Gastroesophageal sphincter (tissue), 4 donors: ENCODE results near the gene IL36A. TPM values are rescaled to one million over a fixed set of nuclear protein-coding genes. Genes with fewer than 3 reads are reported as not detected.

ENCODE experiments used
- ATAC-seq: fragments of 150-250 bp; one replicate; pipeline ENCODE4 v1.9.1; 2016; ENCODE audit warnings: mild to moderate bottlenecking, moderate library complexity
- H3K27ac ChIP-seq, 4 donors: fragments of 200-600 bp; sonication (generic) in 3 of 4; 1 replicate in 3 of 4; 2 replicates in 1 of 4; pipeline ENCODE4 v1.5.1; 2016 to 2019
- H3K27me3 ChIP-seq: fragments of 200-600 bp; sonication (generic); one replicate; pipeline ENCODE4 v1.5.1; 2019
- H3K36me3 ChIP-seq, 2 donors: fragments of 200-600 bp; sonication (generic); one replicate each; pipeline ENCODE4 v1.5.1; 2019; ENCODE audit warnings: control low read depth in 1 of 2
- H3K4me1 ChIP-seq, 3 donors: fragments of 200-600 bp; sonication (generic); 1 replicate in 2 of 3; 2 replicates in 1 of 3; pipeline ENCODE4 v1.5.1; 2016 to 2019; ENCODE audit warnings: control low read depth in 2 of 3
- H3K4me3 ChIP-seq, 2 donors: fragments of 200-600 bp; sonication (generic); one replicate each; pipeline ENCODE4 v1.5.1; 2019; ENCODE audit warnings: mild to moderate bottlenecking in 1 of 2, moderate library complexity in 1 of 2
- H3K9me3 ChIP-seq, 3 donors: fragments of 200-600 bp; sonication (generic); one replicate each; pipeline ENCODE4 v1.5.1; 2017 to 2019; ENCODE audit warnings: control low read depth in 2 of 3
- EP300 ChIP-seq: sonication (generic); formaldehyde crosslinking; IDR thresholded peaks from one replicate; pipeline ENCODE4 v1.6.1; 2017; ENCODE audit warnings: antibody characterized with exemption, mild to moderate bottlenecking
- POLR2A ChIP-seq, 2 donors: fragments of 450-650 bp; IDR thresholded peaks; one replicate each; pipeline ENCODE4 v1.6.1; 2017; ENCODE audit warnings: antibody characterized with exemption in 2 of 2, mild to moderate bottlenecking in 2 of 2, moderate library complexity in 1 of 2
- POLR2AphosphoS5 ChIP-seq: sonication (generic); formaldehyde crosslinking; IDR thresholded peaks from one replicate; pipeline ENCODE4 v1.6.1; 2017; ENCODE audit warnings: antibody characterized with exemption
- WGBS, 2 donors: methylation state at CpG; one replicate each; pipeline ENCODE4 v1.1.5; 2018; ENCODE audit warnings: low coverage in 1 of 2; 5-methylcytosine and 5-hydroxymethylcytosine counted together
- total RNA-seq, 4 donors: library from RNA; depleted of rRNA; stranded (reverse); fragments of >200 nt; gene quantifications; one replicate each; pipeline ENCODE4 v1.1.0, GENCODE V29; 2016
- TF ChIP-seq, protein P1 (sequence below), 4 experiments: fragments of 200-600 bp in 2 of 4; fragments of 450-650 bp in 2 of 4; sonication (generic) in 1 of 4; IDR thresholded peaks; one replicate each; pipeline ENCODE4 v1.5.1; 2017 to 2019; ENCODE audit warnings: antibody characterized with exemption in 4 of 4, mild to moderate bottlenecking in 2 of 4, moderate library complexity in 2 of 4

The IL36A gene
- total RNA-seq, 4 donors from 2014 or later = 1.2 to 9.1 TPM; not detected in 2

DNA sequence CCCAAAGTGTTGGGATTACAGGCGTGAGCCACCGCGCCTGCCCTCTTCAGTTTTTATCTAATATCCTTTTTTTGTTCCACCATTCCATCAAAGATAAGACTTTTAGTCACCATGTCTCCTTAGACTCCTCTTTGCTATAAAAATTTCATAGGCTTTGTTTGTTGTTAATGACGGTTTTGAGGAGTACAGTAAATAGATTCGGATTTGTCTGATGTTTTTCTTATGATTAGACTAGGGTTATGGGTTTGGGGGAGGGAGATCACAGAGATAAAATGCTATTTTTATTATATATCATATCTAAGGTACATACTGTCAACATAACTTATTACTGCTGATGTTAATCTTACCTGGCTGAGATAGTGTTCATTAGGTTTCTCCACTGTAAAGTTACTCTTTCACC lies 41.2 kb downstream of the IL36A start:
- H3K27ac ChIP-seq = no peak overlapping the region
- H3K9me3 ChIP-seq = peaks cover 0 to 6% (median 0%) of the 10 kb centered on the region in 3 donors
- no peak overlapping the region for H3K4me3 ChIP-seq
- TF ChIP-seq, protein P1, sequence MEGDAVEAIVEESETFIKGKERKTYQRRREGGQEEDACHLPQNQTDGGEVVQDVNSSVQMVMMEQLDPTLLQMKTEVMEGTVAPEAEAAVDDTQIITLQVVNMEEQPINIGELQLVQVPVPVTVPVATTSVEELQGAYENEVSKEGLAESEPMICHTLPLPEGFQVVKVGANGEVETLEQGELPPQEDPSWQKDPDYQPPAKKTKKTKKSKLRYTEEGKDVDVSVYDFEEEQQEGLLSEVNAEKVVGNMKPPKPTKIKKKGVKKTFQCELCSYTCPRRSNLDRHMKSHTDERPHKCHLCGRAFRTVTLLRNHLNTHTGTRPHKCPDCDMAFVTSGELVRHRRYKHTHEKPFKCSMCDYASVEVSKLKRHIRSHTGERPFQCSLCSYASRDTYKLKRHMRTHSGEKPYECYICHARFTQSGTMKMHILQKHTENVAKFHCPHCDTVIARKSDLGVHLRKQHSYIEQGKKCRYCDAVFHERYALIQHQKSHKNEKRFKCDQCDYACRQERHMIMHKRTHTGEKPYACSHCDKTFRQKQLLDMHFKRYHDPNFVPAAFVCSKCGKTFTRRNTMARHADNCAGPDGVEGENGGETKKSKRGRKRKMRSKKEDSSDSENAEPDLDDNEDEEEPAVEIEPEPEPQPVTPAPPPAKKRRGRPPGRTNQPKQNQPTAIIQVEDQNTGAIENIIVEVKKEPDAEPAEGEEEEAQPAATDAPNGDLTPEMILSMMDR (IDR thresholded peaks at IDR 0.05) = no peak
- TF ChIP-seq POLR2AphosphoS5 = no peak
- TF ChIP-seq EP300 = no peak
- no peak for TF ChIP-seq POLR2A (IDR thresholded peaks at IDR 0.05)
- 86 to 89% methylated on average over 4 to 5 of the region's 5 CpGs for WGBS, 2 donors
- ATAC-seq = no peak
- H3K27me3 ChIP-seq = peaks cover 4% of the 10 kb centered on the region
- H3K36me3 ChIP-seq = no peaks in the 10 kb centered on the region
- no peaks in the 10 kb centered on the region for H3K4me1 ChIP-seq

DNA sequence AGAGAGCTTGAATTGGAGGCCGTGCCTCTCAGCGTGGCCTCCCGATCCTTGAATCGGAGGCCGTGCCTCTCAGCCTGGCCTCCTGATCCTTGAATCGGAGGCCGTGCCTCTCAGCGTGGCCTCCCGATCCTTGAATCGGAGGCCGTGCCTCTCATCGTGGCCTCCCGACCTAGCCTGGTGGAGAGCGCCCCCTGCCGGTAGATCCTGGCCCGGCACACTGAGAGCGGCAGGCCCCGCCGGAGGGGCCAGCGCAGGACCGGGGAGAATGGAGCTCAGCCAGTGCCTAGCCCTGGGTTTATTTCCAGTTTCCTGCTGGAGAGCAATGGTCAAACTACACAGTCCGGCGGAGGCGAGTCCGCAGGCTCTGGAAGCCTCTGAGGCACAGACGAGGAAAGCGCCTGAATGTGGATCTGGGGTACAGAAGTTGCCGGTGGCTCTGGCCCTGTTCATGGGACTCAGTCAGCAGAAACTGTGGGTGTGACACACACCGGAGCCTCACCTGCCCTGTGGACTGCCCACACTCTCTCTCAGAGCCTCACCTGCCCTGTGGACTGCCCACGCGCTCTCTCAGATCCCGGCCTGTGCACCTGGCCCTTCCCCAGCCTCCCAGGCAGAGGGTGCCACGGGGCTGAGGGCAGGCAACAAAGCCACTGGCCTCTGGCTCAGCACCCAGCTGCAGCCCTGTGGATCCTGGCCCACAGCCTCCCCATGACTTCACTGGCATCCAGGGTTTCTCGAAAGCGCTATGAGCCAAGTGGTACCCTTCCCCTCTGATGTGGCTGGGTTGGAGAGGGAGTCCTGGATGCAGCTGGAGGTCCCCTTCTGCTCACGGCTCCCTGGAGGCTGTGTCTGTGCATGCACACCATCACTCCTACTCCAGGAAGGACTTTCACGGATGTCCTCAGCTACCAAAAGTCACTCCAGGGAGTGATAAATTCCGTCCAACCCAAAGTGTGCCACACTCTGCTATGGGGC lies 45.9 kb downstream of the IL36A start:
- H3K36me3 ChIP-seq = no peaks in the 10 kb centered on the region
- no peak overlapping the region for H3K27ac ChIP-seq
- peaks cover 4% of the 10 kb centered on the region for H3K27me3 ChIP-seq
- no peak for ATAC-seq
- WGBS, 2 donors = 33 to 87% methylated on average over 1 to 5 of the region's 38 CpGs
- H3K9me3 ChIP-seq = peaks cover 0 to 13% (median 0%) of the 10 kb centered on the region in 3 donors
- no peak for TF ChIP-seq EP300
- TF ChIP-seq, protein P1 (IDR thresholded peaks at IDR 0.05) = no peak
- TF ChIP-seq POLR2AphosphoS5 = no peak
- no peak for TF ChIP-seq POLR2A (IDR thresholded peaks at IDR 0.05)
- H3K4me1 ChIP-seq = no peaks in the 10 kb centered on the region
- H3K4me3 ChIP-seq = no peak overlapping the region

DNA sequence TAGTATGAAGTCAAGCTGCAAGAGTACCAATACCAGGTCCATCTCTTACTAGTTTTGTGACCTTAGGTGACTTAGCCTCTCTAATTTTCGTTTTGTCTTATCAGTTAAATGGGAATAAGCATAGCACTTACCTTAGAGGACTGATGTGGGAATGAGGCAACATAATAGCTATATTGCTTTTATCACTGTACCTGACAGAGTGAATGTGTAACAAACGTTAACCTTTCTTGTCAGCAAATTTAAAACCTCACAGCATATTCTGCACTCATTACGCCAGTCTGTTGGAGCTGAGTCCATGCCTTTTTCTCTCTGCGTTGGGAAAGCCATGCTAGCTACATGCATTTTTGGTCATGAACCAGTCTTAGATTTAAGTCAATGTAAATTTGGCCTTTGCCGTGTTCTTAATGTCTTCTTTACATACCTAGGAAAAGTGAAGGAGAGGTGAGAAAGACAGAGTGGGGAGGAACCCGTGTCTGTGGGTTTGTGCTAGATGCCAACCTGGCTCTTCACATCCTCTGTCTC lies 47.2 kb downstream of the IL36A start, which contains the start of gene IL36B:
Gene IL36B, minus strand, starts transcription at position 472 of the 522 bp plus-strand sequence.
- WGBS, 2 donors = 70 to 76% methylated on average over 3 to 6 of the region's 6 CpGs
- peaks cover 0 to 15% (median 0%) of the 10 kb centered on the region in 3 donors for H3K9me3 ChIP-seq
- ATAC-seq = no peak

DNA sequence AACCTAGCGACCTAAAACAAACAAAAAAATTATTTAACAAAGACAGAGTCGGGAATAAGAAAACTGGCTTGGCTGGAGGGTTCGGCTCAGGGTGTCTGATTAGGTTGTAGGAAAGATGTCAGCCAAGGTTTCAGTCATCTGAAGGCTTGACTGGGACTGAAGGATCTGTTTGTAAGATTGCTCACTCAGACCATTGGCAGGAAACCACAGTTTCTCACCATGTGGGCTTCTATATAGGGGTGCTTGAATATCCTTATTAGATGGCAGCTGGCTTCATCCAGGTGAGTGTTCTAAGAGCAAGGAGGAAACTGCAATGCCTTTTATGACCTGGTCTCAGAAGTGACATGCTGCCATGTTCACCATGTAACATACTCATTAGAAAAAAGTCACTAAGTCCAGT lies 48.4 kb downstream of the IL36A start:
- no peak for ATAC-seq
- 51 to 70% methylated on average over 3 of the region's 3 CpGs for WGBS, 2 donors
- H3K27me3 ChIP-seq = peaks cover 4% of the 10 kb centered on the region
- H3K4me1 ChIP-seq = no peaks in the 10 kb centered on the region
- H3K9me3 ChIP-seq = peaks cover 0 to 15% (median 0%) of the 10 kb centered on the region in 3 donors
- no peaks in the 10 kb centered on the region for H3K36me3 ChIP-seq
- H3K4me3 ChIP-seq = no peak overlapping the region
- TF ChIP-seq EP300 = no peak
- no peak overlapping the region for H3K27ac ChIP-seq

More for the DNA sequence above, 47.2 kb downstream of the IL36A start, which contains the start of gene IL36B:
- H3K36me3 ChIP-seq = no peaks in the 10 kb centered on the region
- H3K27me3 ChIP-seq = peaks cover 4% of the 10 kb centered on the region
- TF ChIP-seq, protein P1 (IDR thresholded peaks at IDR 0.05) = no peak
- no peak for TF ChIP-seq POLR2AphosphoS5
- TF ChIP-seq EP300 = no peak
- TF ChIP-seq POLR2A (IDR thresholded peaks at IDR 0.05) = no peak
- no peaks in the 10 kb centered on the region for H3K4me1 ChIP-seq
- H3K27ac ChIP-seq = no peak within 1 kb of the TSS
- H3K4me3 ChIP-seq = no peak within 1 kb of the TSS

DNA sequence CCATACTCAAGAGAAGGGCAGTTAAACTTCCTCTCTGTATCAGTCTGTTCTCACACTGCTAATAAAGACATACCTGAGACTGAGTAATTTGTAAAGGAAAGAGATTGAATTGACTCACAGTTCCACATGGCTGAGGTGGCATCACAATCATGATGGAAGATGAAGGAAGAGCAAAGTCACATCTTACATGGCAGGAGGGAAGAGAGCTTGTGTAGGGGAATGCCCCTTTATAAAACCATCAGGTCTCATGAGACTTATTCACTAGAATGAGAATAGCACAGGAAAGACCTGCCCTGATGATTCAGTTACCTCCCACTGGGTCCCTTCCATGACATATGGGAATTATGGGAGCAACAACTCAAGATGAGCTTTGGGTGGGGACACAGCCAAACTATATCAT lies 48.8 kb downstream of the IL36A start:
- no peak for ATAC-seq
- TF ChIP-seq POLR2AphosphoS5 (no peak), POLR2A (IDR thresholded peaks at IDR 0.05) (no peak)
- TF ChIP-seq, protein P1 (IDR thresholded peaks at IDR 0.05) = no peak
- no peaks in the 10 kb centered on the region for H3K36me3 ChIP-seq

More for the DNA sequence above, 48.8 kb downstream of the IL36A start:
- Histone ChIP-seq H3K9me3 (peaks cover 0 to 15% (median 0%) of the 10 kb centered on the region in 3 donors), H3K4me1 (no peaks in the 10 kb centered on the region), H3K27ac (no peak overlapping the region), H3K27me3 (peaks cover 4% of the 10 kb centered on the region), H3K4me3 (no peak overlapping the region)
